HepG2 (cell line): Measurements from ENCODE around the gene NFYC. TPM values are rescaled to one million over a fixed set of nuclear protein-coding genes. Genes with fewer than 3 reads are reported as not detected.

Source experiments
- ATRX ChIP-seq: sonication (generic); formaldehyde crosslinking; IDR thresholded peaks from 2 replicates; pipeline ENCODE4 v1.4.0; 2020; ENCODE audit warnings: missing genetic modification reagents, borderline replicate concordance
- ELF4 ChIP-seq: sonication (generic); formaldehyde crosslinking; IDR thresholded peaks from 2 replicates; pipeline ENCODE4 v1.5.0; 2020; ENCODE audit warnings: missing genetic modification reagents, mild to moderate bottlenecking, moderate library complexity, borderline replicate concordance
- GABPA ChIP-seq, 2 experiments: IDR thresholded peaks; 2 replicates each; pipeline ENCODE4 v1.6.1; 2011 to 2016; ENCODE audit warnings: low read depth in 2 of 2, low read length in 1 of 2, missing biosample characterization in 1 of 2, missing genetic modification characterization in 1 of 2
- GZF1 ChIP-seq: sonication (generic); formaldehyde crosslinking; IDR thresholded peaks from 2 replicates; pipeline ENCODE4 v1.5.1; 2020; ENCODE audit warnings: mild to moderate bottlenecking, missing genetic modification reagents
- MLXIP ChIP-seq: sonication (generic); formaldehyde crosslinking; IDR thresholded peaks from 2 replicates; pipeline ENCODE4 v1.9.0; 2021; ENCODE audit warnings: missing genetic modification reagents, borderline replicate concordance
- PHB2 ChIP-seq: fragments of 450-650 bp; IDR thresholded peaks from 2 replicates; pipeline ENCODE4 v1.6.1; 2018; ENCODE audit not compliant: partially characterized antibody
- TIGD3 ChIP-seq: sonication (generic); formaldehyde crosslinking; IDR thresholded peaks from 2 replicates; pipeline ENCODE4 v1.5.1; 2020; ENCODE audit warnings: mild to moderate bottlenecking, missing genetic modification reagents, borderline replicate concordance
- XBP1 ChIP-seq: sonication (generic); formaldehyde crosslinking; IDR thresholded peaks from 2 replicates; pipeline ENCODE4 v1.5.0; 2020; ENCODE audit warnings: missing genetic modification reagents
- YEATS2 ChIP-seq: sonication (generic); formaldehyde crosslinking; IDR thresholded peaks from 2 replicates; pipeline ENCODE4 v1.4.0; 2020; ENCODE audit warnings: missing genetic modification reagents, borderline replicate concordance
- ZBTB40 ChIP-seq, 2 experiments: fragments of 450-650 bp in 1 of 2; sonication (generic) in 1 of 2; formaldehyde crosslinking in 1 of 2; IDR thresholded peaks; 2 replicates each; pipeline versions ENCODE4 v1.6.1 to v1.8.0; 2016 to 2022; ENCODE audit warnings: antibody characterized with exemption in 1 of 2, mild to moderate bottlenecking in 1 of 2, missing genetic modification reagents in 1 of 2
- ZBTB7B ChIP-seq: sonication (generic); formaldehyde crosslinking; IDR thresholded peaks from 2 replicates; pipeline ENCODE4 v1.4.0; 2020; ENCODE audit warnings: missing genetic modification reagents
- ZGPAT ChIP-seq: IDR thresholded peaks from 2 replicates; pipeline ENCODE4 v1.6.1; 2016; ENCODE audit warnings: mild to moderate bottlenecking
- polyA plus RNA-seq, 8 experiments: library from polyadenylated mRNA; depleted of rRNA in 3 of 8; stranded (reverse) in 7 of 8; unstranded in 1 of 8; fragments of >200 nt; fragmentation: Illumina TruSeq in 4 of 8; extraction: Trizol in 4 of 8; gene quantifications; 2 replicates each; pipeline versions ENCODE4 v1.2.1 to v1.2.3, GENCODE V29; 2011 to 2016; ENCODE audit warnings: low read depth in 4 of 8, missing spikeins in 1 of 8, mixed read lengths in 1 of 8; ENCODE audit not compliant: insufficient read depth in 1 of 8
- total RNA-seq, 5 experiments: library from RNA; depleted of rRNA; stranded (reverse); fragments of >200 nt; fragmentation: Illumina TruSeq; extraction: Trizol; gene quantifications; 2 replicates each; pipeline ENCODE4 v1.2.3, GENCODE V29; 2016; ENCODE audit warnings: low read depth in 1 of 5

The NFYC gene
- total and polyA plus RNA-seq, 2 of the 13 experiments (the other 11 are each of a cell fraction or from before 2014, with no cell fraction given), result 33.9 to 73.7 TPM

- peak; percentile 97 for TF ChIP-seq ZGPAT (CRISPR knock-in tag)
- TF ChIP-seq ZBTB40 (IDR thresholded peaks at IDR 0.05), result no peak
- TF ChIP-seq ZBTB40 (CRISPR knock-in tag; IDR thresholded peaks at IDR 0.05), result peak; percentile 77
- no peak; the same call in 1 of the 2 replicates for TF ChIP-seq MLXIP (CRISPR knock-in tag)
- TF ChIP-seq GZF1, result peak; percentile 76; the same call in 1 of the 2 replicates
- TF ChIP-seq ZBTB7B (CRISPR knock-in tag), result 0 out of 2 replicates have a peak, but pooled peaks have one; percentile 16
- no peak for TF ChIP-seq GABPA (IDR thresholded peaks at IDR 0.05; ENCODE audit: low read depth, low read length)
- TF ChIP-seq GABPA (CRISPR knock-in tag; IDR thresholded peaks at IDR 0.05; ENCODE audit: low read depth), result no peak
- no peak for TF ChIP-seq ATRX (CRISPR knock-in tag)
- no peak for TF ChIP-seq ELF4 (CRISPR knock-in tag)
- peak; percentile 91 for TF ChIP-seq YEATS2 (CRISPR knock-in tag)
- TF ChIP-seq PHB2, result no peak
- no peak for TF ChIP-seq TIGD3 (CRISPR knock-in tag)
- no peak for TF ChIP-seq XBP1 (CRISPR knock-in tag)
Measured at GRCh38 chr1:40691538-40692428, at the start of gene NFYC (continued).
